Measurements from ENCODE around the gene PREP. TPM values are rescaled to one million over a fixed set of nuclear protein-coding genes. Genes with fewer than 3 reads are reported as not detected.
"Not testable (repeated sequence)": the region's sequence is repeated elsewhere in the genome, so short reads cannot be mapped to it uniquely, and the experiment has no call there.

PREP gene
- total RNA-seq: 16.3 and 18.7 TPM in 2 replicates

DNA sequence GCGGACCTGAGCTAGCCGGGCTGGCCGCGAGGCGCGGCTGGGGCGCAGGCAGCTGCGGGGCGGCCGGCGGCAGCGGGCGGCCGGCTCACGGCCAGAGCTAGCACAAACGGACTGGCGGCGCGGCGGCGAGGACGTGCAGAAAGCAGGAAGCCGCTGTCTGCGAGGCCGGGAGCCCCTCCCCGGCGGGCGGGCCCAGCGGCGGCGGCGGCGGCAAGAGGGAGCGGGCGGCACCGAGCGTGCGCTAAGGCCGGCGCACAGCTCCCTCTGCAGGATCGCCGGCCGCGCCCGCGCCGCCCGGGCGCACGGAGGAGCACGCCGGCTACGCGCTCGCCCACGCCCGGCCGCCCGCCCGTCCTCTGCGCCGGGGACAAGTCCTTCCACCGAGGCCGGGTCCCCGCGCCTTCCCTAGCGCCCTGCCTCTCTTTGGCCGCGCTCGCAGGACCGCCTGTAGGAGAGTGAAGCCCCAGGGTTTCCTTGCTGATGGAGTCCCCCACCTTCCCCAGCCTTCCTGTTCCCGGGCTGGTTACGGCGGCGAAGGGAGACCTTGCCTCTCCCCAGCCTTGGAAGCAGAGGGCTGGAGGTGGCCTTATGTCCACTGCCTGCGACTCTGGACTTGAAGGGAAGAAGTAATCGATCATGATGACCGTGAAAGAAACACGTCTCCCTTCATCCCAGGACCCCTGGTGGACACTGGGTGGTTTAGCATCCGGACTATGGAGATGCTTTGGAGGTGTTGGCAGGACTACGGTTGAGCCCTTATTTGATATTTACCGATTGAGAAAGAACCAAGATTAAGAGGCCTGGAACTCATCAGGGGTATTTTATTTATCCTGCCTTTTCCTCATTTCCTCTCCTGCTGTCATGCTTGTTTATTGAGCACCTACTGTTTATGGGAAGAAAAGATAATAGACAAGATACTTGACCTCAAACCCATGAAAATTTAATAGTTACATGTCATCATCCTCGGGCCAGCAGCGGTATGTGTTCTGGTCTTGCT, at the start of gene PREP:
Gene PREP, minus strand, starts transcription at position 144 of the 997 bp plus-strand sequence. CDS start 191 bp downstream, outside the sequence.
- DNase-seq (ENCODE audit: low read depth in 2 of 2): peak; percentile 92 to 94

GRCh38 chr6:105452376-105452775, 49.5 kb upstream of the PREP start:
- no peak for DNase-seq (ENCODE audit: low read depth in 2 of 2)

DNA sequence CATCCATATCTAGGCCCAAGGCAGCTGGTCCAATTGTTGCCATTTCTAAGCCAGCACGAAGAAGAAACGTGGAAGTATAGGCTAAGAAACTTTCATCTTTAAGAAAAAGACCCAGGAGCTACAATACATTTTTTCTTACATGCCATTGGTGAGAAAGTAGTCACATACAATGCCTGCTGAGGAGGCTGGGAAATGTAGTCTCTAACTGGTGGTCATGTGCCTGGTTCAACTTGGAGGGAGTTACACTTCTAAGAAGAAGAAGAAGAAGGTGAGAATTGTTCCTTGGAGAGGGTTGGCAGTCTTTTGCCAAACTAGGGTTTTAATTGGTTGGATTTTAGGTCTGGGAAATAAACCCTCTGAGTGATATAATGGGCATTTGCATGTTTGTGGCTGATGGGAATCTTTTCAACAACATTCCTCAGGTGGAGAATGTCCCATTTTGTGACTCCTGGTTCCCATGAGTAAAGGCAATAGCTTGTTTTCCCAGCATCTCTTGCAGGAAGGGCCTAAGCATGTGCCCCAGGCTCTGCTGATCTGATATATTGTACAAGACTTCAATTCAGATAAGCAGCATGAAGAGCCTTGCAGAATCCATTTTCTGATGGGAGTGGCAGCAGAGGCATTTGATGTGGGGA, 47.0 kb upstream of the PREP start:
- no peak for DNase-seq (ENCODE audit: low read depth in 2 of 2)

DNA sequence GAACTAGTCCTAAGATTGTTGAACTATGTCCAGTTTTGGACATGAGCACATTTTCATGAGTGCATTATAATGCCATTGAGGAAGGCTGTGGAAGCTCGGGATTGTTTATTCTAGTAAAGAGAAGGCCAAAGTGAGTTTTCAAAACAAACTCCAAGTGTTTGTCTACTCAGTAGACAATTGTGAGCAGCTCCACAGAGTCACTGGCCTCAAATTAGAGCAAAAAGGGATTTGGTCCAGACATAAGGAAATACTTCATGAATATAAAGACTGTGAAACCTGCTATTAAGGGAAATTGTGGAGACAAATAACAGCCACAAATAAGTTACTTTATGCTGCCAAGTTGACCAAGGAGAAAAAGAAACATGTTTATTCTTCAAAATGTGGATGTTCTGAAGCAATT, 42.6 kb upstream of the PREP start:
- DNase-seq (ENCODE audit: low read depth in 2 of 2): no peak

DNA sequence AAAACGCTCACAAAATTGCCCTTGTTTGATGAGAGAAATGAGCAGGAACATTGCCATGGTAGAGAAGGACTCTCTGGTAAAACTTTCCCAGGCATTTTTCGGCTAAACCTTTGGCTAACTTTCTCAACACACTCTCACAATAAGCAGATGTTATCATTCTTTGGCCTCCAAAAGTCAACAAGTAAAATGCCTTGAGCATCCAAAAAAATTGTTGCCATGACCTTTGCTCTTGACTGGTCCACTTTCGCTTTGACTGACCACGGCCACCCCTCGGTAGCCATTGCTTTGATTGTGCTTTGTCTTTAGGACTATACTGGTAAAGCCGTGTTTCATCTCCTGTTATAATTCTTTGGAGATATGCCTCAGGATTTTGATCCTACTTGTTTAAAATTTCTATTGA, 41.1 kb upstream of the PREP start:
- no peak for DNase-seq (ENCODE audit: low read depth in 2 of 2)

DNA sequence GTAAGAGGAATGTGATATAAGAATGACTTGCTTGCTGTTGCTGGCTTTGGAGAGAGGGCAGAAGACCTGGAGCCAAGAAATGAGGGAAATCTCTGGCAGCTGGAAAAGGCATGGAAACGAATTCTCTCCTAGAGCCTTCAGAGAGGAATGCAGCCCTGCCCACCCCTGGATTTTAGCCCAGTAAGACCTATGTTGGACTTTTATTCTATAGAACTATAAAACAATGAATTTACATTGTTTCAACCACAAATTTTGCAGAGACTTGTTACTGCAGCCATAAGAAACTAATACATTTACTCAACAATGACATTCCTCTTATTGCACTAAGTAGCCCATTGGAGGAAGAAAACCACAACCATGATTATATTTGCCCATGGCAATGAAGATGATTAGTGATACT, 39.5 kb upstream of the PREP start:
- DNase-seq (ENCODE audit: low read depth in 2 of 2): no peak

DNA sequence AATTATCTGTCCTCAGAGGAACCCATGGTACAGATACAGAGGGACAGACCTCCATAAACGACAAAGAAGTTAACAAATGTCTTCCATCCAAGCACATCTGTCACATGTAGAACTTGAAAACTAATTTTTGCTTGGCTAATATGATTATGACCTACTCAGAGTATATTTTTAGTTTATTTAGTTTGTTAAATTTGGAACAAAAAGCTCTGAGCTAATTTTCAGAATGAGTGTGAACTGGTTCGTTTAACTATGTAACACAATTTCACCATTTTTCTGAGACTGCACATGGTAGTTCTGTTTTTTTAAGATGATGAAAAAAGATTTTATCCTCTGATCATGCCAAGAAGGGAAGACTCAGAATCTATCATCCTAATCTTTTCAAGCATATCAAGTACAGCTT, 34.4 kb upstream of the PREP start:
- no peak for DNase-seq (ENCODE audit: low read depth in 2 of 2)

DNA sequence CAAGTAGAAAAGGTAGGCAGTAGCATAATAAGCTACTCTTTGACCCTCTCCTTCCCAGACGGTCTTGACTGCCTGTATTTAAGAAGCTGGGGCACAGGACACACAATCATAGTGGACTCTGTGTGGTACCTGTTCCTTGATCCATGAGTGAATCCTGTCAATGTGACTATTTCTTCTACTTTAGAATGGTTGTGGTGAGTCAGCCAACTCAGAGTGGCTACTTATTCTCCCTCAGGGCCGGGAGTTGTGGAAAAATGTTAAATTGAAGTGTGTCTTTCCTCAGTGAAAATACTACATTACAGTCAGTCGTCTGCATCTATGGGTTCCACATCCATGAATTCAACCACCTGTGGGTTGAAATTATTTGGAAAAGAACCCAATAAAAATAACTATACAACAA, 30.8 kb upstream of the PREP start:
- no peak for DNase-seq (ENCODE audit: low read depth in 2 of 2)

DNA sequence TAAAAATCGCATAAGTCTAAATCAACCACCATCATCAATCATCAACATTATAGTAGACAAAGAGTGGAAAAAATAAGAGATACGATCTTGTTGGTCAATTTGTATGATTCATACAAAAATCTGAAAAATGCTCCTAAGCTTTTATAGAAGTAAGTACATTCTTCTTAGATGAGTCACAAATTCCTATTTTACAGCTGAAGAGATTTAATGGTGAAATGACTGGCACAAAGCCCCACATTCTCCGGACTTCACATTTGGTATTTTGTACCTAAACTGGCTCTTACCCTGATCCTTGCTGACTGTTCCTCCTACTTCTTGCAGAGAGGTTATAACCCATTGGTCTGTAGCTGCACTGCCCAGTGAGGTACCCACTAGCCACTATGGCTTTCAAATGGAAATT, 29.9 kb upstream of the PREP start:
- DNase-seq (ENCODE audit: low read depth in 2 of 2): peak; percentile 73 to 86

DNA sequence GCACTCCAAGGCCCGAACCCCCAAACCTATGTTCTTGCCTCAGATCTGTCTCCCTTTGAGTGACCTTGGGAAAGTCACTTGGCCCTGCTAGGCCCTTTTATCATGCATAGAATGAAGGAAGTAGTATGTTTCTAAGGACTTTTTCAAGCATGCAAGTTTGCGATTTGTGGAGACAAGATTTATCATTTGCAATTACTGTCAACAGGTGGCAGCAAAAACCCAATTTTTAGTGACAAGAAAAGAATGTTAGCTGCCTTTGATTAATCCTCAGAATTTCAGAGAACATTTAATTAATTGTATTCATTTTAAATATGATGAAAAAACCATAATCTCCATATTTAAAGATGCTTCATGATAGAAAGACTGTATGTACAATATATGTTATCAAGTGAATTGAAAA, 28.3 kb upstream of the PREP start:
- peak; percentile 75 to 77 for DNase-seq (ENCODE audit: low read depth in 2 of 2)

GRCh38 chr6:105430685-105431084, 27.8 kb upstream of the PREP start:
- no peak for DNase-seq (ENCODE audit: low read depth in 2 of 2)

- DNase-seq (ENCODE audit: low read depth in 2 of 2): no peak
Observed at GRCh38 chr6:105429676-105430075, 26.8 kb upstream of the PREP start.

DNA sequence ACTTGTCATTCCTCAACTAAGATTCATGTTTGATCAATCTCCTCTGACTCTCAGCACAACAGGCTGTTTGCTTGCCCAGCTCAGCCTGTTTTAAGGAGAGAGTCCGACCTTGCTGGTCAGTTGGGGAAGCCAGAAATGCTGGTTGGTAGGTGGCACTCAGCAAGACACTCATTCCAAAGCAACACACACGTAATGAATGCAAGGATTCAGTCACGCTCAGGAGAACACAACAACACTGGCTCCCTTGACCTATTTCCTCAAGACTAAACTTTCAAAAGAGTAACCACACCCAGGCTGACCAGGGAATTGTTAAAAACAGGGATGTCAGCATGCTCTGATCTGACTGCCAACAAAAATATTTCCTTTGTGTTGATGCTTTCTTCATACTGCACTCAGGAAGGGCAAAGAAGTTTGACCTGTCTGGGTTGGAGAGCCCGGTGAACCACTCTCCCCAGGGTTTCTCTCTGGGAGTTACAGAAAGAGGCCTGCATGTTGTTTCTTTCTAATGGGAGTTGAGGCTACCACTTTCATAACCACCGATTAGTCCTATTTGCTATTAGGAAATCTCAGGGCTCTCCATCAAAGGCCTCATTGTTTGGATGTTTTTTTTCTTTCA, 25.6 kb upstream of the PREP start:
- DNase-seq (ENCODE audit: low read depth in 2 of 2): peak; percentile 13 to 72

DNA sequence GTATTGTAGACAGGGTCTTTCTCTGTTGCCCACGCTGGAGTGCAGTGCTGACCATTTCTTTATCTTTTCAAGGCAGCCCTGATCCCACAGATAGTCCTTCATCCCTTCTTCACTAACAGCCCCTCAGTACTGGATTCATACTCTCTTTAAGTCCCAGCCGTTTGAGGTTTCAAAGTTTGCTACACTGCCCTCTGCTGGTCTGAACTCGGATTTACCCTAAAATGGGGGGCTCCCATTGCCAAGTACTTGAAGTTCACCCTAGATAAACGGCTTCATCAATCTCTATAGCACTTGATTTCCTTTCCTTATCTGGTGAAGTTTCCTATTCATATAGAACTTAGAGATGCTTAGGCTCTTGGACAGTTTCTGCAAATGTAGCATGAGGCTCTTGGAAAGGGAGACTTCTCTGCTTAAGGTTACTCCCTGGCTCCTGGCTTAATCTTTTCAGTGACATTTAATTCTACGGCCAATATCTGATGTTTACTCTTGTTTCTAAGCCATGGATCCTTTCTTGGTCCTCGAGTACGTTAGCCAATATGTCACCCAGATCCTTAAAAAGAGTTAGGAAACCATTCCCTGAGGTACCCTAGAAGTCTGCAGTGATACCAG, 21.4 kb upstream of the PREP start:
- DNase-seq (ENCODE audit: low read depth in 2 of 2): peak; percentile 67 to 73

DNA sequence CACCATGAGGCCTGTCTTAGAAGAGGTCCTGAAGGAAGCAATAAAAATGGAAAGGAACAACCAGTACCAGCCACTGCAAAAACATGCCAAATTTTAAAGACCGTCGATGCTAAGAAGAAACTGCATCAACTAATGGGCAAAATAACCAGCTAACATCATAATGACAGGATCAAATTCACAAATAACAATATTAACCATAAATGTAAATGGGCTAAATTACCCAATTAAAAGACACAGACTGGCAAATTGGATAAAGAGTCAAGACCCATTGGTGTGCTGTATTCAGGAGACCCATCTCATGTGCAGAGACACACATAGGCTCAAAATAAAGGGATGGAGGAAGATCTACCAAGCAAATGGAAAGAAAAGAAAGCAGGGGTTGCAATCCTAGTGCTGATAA, 14.1 kb upstream of the PREP start:
- not testable (repeated sequence) for DNase-seq (ENCODE audit: low read depth in 2 of 2)

- DNase-seq (ENCODE audit: low read depth in 2 of 2): no peak
Observed at GRCh38 chr6:105409734-105410133, 6.9 kb upstream of the PREP start.

GRCh38 chr6:105402090-105402938, 568 bp downstream of the PREP start:
- peak; percentile 47 to 50 for DNase-seq (ENCODE audit: low read depth in 2 of 2)

- DNase-seq (ENCODE audit: low read depth in 2 of 2): peak in 1 of 2 donors; percentile 8
Observed at GRCh38 chr6:105401247-105402089, 1.4 kb downstream of the PREP start.

DNA sequence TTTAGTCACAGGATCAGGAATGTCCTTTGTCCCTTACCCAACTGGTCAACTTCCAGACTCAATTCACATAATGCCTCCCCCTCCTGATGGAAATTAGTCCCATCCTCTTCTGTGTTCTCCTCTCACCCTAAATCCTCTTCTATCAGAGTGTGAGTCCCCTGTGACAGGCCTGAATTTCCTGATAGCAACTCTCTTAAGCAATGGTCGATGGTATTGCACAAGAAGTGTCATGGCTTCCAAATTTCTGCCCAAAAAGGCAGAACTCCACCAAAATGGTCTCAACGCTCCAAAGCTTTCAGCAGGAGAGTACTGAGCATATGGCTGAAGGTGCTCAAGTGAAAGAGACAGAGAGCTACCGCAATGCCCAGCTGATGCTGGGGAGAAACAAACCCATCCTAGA, 2.4 kb downstream of the PREP start:
- no peak for DNase-seq (ENCODE audit: low read depth in 2 of 2)

- DNase-seq (ENCODE audit: low read depth in 2 of 2): no peak
Observed at GRCh38 chr6:105398859-105399258, 4.0 kb downstream of the PREP start.

Data from lung microvascular endothelial cell (primary cell).